Stimulated activated CD8-positive, alpha-beta memory T cell treated with anti-CD3 and anti-CD28 coated beads, Interleukin-4, amount 100 ng/mL, for 48 hours (primary cell): ENCODE results near the gene NPR2.

Experiments
- DNase-seq: peaks from one replicate; pipeline ENCODE4 v3.0.0-alpha.2; 2020

The NPR2 gene

DNA sequence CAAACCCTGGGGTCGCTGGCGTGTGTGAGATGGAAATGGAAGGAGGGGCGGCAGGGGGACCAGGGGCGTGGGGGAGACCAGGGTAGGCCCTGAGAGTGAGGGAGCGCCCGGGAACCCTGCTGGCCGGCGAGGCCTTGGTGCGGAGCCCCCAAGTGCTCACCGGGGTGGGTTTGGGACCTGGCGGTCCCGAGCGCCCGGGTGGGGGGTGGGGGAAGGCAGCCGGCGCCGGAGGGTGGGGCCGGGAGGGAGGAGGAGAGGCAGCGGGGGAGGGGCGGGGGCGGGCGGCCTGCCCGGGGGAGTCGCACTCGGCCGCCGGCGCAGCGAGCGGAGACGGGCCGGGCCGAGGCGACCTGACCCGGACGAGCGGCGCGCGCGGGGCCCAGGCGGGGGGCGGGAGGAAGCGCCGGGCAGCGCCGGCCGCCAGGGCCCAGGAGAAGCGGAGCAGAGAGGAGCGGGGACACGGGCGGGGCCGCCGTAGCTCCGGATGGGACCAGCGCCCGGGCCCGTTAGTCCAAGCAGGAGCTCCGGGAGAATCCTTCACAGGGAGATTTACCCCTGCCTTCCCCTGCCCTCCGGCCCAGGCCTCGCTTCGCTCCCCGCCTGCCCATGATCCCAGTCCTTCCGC, at the start of gene NPR2:
TSS of gene NPR2 (plus strand) at position 295 of the 625 bp plus-strand sequence. CDS start 818 bp downstream, outside the sequence.
- DNase-seq: no peak

DNA sequence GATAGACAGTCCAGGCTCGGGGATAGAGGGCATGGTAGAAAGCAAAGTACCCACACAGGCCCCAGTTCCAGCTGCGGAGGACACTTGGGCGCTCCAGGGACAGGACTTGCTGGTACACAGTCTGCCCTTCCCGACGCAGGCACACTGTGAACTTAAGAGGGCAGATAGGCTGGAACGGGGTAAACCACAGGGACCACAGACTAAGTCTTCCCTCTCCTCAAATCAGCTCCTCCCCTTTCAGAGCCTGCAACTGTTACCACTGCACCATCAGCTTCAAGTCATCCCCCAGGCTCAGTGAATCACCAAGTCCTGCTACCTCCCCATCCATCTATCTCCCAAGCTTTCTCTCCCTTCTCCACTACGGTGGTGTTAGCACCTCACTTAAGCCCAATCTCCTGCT, 49.7 kb upstream of the NPR2 start:
- DNase-seq: no peak

DNA sequence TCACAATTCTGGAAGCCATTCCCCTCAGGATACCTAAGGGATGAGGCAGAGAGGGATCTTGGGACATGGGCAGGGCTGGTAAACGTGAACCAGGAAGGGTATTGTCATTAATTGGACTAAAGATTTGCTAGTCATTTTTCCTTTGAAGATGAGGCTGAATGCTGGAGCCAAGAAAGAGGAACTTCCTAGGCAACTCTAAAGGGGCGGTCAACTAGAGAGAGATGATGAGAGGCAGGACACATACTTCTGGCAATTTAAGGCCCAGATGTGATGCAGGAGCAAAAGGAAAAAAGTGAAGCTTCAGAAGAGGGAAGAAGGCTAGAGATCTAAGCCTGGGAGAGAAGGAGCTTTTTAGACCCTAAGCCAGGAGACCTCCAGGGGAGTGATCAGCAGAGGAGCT, 47.9 kb upstream of the NPR2 start:
- DNase-seq: no peak

DNA sequence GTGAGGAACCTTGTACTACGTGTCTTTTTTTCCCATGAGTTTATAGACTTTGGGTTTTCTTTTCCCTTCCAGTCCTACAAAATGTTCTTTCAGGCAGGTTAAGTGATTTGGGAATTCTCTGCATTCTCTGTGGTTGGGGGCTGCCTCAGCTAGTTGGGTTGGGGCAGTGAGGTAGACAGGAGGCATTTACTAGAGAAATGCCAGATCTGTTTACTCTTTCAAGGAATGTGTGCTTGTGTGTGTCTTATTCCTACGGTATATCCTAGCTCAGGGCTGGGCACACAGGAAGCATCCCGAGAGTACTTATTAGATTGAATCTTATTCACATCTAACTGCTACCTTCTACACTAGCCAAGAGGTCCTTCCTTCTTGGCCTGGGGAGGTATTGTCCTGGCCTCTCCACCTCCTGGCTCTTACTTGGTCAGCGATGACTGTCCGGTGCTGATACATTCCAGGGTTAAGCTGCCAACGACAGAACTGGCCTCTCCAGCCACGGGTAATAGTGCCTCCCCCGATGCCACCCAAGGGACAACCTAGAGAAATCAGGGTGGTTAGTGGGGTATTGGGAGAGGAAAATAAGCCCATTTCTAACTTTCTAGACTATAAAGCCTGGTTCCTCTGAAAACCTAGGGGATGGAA, 47.4 kb upstream of the NPR2 start:
- no peak for DNase-seq

DNA sequence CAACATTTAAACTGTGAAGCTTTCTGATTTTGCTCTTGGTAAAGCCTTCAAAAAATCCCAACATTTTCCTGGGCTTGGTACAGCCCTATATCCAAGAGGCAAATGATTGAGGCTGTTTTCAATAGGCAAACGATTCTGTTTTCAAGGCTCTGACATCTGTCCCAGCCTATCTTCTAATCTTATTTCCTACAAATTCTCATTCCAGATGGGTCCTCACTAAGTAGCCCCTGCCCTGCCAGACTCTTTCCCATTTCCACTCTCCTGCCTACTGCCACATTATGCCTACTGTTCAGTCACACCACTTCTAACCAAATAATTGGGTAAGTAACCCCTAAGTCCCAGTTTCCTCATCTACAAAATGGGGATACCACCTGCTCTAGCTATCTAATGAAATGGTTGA, 45.8 kb upstream of the NPR2 start:
- no peak for DNase-seq

DNA sequence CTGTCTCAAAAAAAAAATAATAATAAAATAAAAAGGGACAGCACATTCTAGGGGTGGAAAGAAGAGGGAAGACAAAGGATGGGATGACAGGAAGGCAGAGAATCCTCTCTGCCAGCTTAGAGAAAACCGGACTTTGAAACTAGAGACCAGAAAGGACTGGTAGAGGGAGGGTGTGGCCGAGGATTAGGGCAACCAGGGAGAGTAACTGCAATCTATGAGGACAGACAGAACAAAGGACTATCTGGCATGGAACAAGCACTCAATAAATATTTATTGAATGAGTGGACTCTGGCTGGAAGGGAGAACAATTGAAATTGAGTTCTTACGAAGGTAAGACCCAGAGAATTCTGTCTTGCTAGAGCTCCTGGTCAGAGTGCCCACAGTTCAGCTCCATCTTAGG, 44.8 kb upstream of the NPR2 start:
- DNase-seq: no peak

DNA sequence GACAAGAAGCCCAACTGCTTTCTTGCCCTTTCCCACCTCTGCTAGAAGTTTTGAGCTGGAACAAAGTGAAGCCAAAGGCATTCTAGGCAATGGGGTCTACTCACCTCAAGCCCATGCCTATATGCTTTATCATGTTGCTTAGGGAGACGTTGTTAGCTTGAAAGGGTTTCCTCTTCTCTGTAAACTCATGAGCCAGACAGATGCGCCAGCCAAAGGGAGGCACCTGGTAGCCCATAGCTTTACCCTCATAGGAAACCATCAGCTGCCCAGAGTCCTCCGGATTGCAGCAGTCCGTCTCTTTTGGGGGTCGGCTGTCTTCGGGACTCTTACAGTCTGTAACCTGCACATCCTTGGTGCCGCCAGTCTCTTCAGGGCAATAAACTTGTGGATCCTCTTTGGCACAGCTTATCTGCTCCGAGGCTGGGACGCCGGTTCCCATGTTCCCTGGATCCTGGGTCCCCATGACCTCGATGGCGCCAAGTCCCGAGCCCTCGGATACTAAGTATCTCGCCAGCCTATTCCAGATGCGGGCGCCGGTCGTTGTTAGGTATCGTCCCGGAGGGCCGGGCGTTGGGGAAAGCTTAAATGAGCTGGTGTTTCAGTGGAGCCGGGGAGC, 43.0 kb upstream of the NPR2 start:
- no peak for DNase-seq

DNA sequence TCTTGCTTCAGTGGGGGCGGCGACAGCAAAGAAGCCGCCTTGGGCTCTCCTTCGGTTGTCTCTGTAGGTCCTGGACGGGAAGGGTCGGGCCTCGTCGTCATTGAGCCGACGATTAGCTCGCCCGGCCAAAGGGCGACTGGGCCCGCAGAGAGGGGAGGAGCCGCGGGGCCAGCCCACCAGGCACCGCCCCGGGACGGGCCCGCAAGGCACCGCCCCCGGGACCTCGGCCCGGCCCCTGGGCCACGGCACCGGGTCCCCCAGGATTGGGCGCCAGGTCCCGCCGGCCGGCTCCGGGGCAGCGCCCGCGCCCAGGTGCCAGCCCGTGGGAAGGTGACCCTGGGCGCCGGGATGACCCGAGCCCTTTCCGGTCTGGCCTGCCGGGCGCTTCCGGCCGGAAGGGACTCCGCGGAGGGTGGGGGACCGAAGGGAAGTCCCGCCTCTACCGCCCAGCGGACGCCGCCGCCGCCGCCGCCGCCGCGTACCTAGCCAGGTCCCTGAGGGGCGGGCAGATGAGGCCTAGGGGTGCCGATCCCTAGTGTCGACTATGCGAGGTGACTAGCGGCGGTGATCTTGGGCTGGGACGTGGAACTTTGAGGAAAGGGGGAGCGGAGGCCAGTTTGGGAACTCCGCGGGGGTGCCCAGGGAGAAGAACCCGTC, 42.4 kb upstream of the NPR2 start, which contains the start of the genes GBA2 and RGP1:
TSS of gene GBA2 (minus strand) at position 371 of the 657 bp plus-strand sequence. CDS start 524 bp downstream, outside the sequence.
TSS of gene RGP1 (plus strand) at position 430 of the 657 bp plus-strand sequence. CDS start 469 bp downstream, outside the sequence.
- DNase-seq: peak; percentile 83

DNA sequence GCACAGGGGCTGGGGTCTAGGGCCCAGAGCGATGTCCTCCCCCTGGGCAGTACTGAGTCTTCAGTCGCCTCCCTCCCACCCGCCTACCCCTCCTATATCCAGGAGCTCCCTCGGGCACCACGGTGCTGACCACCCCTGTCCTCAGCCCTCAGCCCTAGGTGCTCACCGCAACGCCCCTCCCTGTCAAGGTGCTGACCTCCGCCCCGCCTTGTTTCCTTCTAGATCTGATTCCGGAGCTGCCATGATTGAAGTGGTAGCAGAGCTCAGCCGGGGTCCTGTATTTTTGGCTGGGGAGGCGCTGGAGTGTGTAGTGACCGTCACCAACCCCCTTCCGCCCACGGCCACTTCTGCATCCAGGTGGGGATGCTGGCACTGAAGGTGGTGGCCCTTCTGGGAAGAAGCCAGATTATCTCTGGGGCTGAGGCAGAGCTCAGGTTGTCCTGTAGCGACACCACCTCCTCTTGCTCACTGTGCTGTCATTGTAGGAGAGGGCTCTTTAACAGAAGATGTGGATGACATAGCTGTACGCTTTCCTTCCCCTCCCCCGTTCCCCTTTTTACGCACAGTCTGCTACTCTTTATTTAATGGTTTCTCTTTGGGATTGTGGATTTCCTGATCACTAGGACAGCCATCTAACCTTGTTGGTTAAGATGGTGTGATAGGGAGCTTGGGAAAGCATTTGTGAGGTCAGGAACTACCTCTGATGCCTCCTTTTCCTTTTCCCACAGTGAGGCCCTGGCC, 41.7 kb upstream of the NPR2 start:
- DNase-seq: peak; percentile 64

DNA sequence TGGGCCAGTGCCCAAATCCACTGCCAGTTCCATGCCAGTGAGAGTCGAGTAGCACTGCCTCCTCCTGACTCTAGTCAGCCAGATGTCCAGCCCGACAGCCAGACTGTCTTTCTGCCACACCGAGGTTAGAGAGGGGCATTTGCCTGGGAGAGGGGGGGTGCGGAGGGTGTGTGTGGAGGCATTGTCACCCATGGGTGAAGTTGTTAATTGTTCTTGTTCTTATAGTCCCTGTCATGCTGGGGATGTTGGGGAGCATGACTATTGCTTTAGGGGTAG, 41.2 kb upstream of the NPR2 start:
- no peak for DNase-seq

DNA sequence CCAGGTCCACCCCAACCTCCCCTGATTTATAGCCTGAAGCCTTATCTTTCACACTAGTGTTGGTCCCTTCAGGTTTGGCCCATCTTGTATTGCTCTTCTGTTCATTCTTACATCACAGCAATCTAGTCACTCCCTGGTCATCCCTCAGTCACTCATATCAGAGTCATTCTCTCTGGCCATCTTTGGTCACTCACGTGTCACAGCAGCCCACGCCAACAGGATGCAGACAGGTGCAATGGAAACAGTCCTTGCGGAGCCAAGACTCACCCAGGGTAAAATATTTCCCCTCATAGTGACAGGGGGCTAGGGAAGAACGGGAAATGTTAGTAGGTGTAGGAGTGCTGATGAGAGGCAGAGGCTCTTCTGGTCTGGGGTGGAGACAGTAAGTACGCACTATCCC, 37.9 kb upstream of the NPR2 start:
- no peak for DNase-seq

DNA sequence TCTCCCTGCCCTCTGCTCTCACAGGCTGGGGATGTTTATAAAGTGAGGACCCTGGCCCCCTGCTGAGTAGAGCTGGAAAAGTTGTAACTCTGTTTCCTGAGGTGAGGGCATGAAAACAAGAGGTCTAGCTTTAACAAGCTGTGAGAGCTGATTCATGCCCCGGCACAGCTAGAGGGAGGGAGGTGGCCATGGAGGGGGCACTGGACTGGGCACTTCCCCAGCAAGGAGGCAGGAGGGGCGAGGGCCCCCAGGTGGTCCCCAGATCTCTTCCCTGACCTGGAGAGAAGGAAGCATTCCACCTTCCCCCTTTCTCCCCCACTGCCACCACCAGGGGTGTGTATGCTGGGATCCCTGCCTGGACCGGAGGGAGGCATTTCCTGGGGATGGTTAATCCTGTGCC, 37.1 kb upstream of the NPR2 start, which contains the start of gene MSMP:
TSS of gene MSMP (minus strand) at position 13 of the 400 bp plus-strand sequence. CDS start 147 bp downstream, outside the sequence.
- no peak for DNase-seq

DNA sequence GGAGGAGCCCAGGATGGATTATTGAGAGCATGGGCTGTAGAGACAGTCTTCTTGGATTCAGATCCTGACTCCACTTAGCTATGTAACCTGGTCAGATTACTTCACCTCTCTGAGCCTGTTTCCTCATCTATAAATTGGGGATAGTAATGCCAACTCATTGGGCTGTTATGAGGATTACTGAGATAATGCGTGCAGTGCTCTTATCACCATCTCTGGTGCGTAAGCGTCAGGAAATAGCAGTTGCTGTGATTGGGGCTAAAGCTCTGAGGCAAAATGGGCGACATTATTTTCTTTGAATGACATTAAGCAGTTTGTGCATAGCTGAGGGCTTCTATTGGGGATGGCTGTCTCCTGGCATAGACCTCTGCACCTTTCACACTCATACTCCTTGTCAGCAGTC, 36.3 kb upstream of the NPR2 start:
- DNase-seq: no peak

DNA sequence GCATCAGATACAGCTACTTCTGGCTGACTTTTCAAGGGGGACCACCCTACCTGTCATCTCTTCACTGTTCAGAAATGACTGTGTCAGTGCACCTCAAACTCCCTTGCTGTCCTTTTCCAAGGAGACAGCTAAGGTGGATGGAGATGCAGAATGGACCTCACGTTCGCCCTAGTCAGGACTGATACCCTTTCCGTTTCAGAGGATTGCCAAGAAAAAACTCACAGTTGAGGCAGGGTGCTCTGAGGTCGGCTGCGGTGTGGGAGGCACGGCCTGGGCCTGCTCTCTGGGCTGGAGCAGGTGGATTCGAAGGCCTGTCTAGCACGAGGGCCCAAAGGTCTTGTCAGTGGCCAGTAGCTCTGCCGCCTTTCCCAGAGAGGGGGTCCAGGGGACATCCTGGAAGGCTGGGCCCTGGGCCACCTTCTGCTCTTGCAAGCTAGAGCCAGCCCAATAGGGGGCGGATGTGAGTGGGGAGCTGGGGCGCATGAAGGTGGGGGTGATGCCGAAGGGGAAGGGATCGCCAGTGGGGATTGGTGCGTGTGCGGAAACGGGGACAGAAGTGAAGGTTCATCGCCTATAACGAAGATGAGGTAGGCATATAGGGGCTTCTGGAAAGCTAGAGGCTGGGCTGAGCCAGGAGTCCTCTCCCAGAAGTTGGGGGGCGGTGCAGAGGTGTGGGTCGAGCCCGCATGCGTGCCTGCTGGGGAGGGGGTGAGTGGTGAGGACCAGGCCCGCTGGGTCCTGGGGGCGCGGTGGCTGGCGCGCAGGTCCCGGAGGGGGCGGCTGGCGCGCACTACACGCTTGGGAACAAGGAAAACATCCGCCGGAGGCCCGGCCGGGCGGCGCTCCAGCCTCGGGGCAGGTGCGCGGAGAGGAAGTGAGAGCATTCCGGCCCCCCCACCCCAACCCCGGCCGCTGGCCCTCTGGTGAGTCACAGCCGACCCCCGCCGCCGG, 34.8 kb upstream of the NPR2 start:
- DNase-seq: peak; percentile 89

DNA sequence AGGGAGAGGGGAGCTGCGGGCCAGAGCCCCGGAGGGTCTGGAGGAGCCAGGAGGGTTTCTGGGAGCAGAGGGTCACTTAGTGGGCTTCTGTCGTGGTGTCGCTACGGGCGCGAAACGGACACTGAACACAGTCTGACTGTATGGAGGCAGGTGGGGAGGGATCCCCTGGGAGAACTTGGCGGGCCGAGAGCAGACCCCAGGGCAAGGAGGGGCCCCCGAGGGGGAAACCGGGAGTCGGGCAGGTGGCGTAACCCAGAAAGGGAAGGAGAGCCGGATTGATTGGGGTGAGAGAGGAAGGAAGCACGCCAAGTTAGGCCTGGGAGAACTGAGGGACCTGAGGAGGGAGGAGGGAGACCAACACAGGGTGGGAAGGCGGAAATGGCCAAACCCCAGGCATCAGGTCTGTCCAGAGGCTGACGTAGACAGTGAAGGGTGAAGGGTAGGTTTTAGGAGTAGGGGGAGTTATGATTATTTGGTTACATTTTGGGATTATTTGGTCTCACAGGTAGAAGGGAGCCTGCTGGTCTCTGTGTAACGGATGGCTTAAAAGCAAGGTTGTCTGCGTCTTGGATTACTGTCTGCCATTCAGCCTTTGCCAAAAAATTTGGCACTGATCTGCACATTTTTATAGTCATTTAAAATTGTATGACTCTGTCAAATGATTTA, 34.0 kb upstream of the NPR2 start:
- peak; percentile 54 for DNase-seq

DNA sequence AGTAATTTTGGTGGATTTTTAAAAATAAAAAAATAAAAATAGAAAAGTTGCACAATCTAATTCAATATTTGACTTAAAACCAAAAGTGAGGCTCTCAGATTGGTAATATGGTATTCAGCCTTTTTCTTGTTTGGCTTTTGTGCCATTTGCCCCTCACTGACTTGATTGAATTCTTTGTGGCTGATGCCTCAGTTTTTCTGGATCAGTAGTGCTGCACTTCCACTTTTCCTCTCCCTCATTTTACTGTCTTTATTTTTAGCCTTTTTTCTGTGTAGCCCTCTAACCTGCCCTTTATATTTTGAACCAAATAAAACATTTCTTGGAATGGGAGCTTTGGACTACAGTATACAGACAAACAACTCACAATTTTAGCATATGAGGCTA, 33.5 kb upstream of the NPR2 start:
- no peak for DNase-seq

DNA sequence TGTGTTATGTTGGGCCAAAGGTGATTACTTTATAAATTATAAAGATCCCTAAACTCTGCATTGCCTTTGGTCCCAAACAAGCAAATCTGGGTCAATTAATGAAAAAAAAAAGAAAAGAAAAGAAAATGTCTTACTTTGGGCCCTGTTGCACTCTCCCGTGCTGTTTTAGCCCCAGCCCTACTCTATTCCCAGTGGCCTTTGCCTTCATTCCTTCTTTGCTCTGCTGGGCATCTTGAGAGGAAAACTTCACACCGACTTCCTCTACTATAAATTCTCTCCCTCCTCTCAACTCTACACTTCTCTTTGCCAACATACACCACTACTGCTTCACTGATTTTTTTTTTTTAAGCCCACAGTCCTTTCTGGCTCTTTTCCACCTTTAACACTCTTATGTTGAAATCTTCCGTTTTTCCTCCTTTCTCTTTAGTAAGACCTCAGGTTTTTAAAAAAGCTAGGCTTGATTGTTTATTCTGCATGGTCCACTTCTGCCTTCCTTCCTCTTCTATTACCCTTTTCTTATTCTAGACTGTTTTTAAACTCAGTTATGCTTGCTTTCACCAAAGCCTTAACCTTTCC, 32.8 kb upstream of the NPR2 start:
- no peak for DNase-seq

DNA sequence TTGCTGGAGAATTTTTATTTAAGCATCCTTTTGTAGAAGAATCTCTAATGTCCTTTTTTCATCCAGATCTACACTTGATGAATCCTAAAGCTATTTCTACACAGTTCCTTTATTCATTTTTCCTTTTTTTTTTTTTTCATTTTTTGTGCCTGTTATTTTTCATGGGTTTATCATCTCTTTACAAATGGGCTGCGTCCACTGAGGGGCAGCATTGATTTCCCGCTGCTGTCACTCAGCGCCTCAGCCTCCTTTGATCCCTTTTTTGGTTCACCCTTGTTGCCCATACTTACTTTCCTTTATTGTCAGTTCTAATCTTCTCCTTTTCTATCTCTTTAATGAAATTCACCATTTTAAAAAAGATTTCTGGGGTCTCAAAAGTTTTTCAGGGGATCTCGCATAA, 31.6 kb upstream of the NPR2 start:
- DNase-seq: no peak

DNA sequence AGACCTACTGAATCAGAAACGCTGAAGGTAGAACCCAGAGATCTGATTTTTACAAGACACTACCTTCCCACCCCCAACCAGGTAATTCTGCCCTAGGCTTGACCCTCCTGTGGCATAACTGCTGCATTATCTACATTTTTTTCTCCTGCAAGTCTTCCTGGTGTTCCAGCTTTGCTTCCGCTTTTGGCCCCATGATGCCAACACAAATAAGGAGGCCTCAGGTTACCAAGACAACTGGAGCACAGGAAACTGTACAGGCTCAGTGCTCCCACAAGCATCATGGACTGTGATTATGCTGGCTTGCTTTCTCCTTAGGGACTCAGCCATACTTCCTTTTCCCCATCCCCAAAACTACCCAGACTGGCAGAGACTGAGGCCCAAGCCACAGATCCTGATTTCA, 30.7 kb upstream of the NPR2 start:
- no peak for DNase-seq

DNA sequence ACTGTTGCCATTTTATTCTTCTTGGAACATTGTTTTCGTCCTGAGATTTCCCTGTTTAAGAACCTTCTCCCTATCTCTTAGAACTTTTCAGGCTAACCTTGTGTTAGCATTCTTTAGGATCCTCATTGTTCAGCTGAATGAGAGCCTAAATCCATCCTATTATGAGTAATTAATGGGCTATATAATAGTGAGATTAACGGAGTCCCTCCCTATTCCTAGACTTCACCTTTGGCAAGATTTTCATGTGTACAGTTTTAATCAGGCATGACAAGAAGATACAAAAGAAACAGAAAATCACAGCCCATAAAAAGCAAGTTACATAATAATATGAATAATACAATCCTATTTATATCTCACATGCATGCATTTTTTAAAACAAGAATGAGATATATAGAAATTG, 28.2 kb upstream of the NPR2 start:
- DNase-seq: no peak

DNA sequence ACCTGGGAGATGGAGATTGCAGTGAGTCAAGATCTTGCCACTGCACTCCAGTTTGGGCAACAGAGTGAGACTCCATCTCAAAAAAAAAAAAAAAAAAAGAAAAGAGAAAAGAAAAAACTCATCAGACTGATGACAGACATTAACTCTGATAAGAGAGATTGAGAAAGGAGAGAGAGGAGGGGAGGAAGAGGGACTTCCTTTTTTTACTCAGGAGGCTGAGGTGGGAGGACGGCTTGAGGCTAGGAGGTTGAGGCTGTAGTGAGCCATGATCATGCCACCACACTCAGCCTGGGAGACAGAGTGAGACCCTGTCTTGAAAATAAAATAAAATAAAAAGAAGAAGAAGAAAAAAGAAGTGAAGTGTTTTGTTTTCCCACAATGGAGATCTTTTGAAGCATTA, 27.6 kb upstream of the NPR2 start:
- DNase-seq: no peak
